ENCODE data around the gene FKBP8. TPM values are rescaled to one million over a fixed set of nuclear protein-coding genes. Genes with fewer than 3 reads are reported as not detected.
"Not testable (repeated sequence)": the region's sequence is repeated elsewhere in the genome, so short reads cannot be mapped to it uniquely, and the experiment has no call there.

The FKBP8 gene
- total RNA-seq, 2 donors from 2014 or later, result 153 to 236 TPM

- no peak overlapping the region for H3K27ac Mint-ChIP-seq
- DNase-seq (ENCODE audit: low spot score in 2 of 2), result no peak
- peaks cover 12 to 17% of the 10 kb centered on the region in 2 donors for H3K36me3 Mint-ChIP-seq
- no peak for ATAC-seq
- H3K9me3 Mint-ChIP-seq, result no peaks in the 10 kb centered on the region
These were observed 5.9 kb downstream of the FKBP8 start for GRCh38 chr19:18537431-18537830.

GRCh38 chr19:18536475-18536874 is 6.9 kb downstream of the FKBP8 start:
- H3K27ac Mint-ChIP-seq, result peak overlapping the region; percentile 58 to 77
- DNase-seq (ENCODE audit: low spot score in 2 of 2), result no peak
- no peaks in the 10 kb centered on the region for H3K9me3 Mint-ChIP-seq
- ATAC-seq, result no peak
- H3K36me3 Mint-ChIP-seq, result peaks cover 10 to 12% of the 10 kb centered on the region in 2 donors

GRCh38 chr19:18533058-18533457 is 10.3 kb downstream of the FKBP8 start:
- no peaks in the 10 kb centered on the region for H3K9me3 Mint-ChIP-seq
- H3K36me3 Mint-ChIP-seq, result peaks cover 0 to 6% of the 10 kb centered on the region in 2 donors
- H3K27ac Mint-ChIP-seq, result peak overlapping the region in 1 of 2 donors; percentile 36
- DNase-seq (ENCODE audit: low spot score in 2 of 2) (no peak), ATAC-seq (no peak)

GRCh38 chr19:18532168-18532890 is 11.0 kb downstream of the FKBP8 start:
- no peak for DNase-seq (ENCODE audit: low spot score in 2 of 2)
- peaks cover 0 to 6% of the 10 kb centered on the region in 2 donors for H3K36me3 Mint-ChIP-seq
- no peaks in the 10 kb centered on the region for H3K9me3 Mint-ChIP-seq
- ATAC-seq, result no peak
- peak overlapping the region; percentile 67 to 90 for H3K27ac Mint-ChIP-seq

GRCh38 chr19:18531485-18531884 is 11.9 kb downstream of the FKBP8 start:
- no peaks in the 10 kb centered on the region for H3K9me3 Mint-ChIP-seq
- H3K36me3 Mint-ChIP-seq, result peaks cover 0 to 3% of the 10 kb centered on the region in 2 donors
- DNase-seq (ENCODE audit: low spot score in 2 of 2) (no peak), ATAC-seq (no peak)
- H3K27ac Mint-ChIP-seq, result no peak overlapping the region

- H3K36me3 Mint-ChIP-seq, result no peaks in the 10 kb centered on the region
- DNase-seq (ENCODE audit: low spot score in 2 of 2), result no peak
- no peak for ATAC-seq
- no peak overlapping the region for H3K27ac Mint-ChIP-seq
- H3K9me3 Mint-ChIP-seq, result no peaks in the 10 kb centered on the region
These were observed 13.6 kb downstream of the FKBP8 start for GRCh38 chr19:18529782-18530181.

GRCh38 chr19:18526316-18526715 is 17.1 kb downstream of the FKBP8 start:
- Mint-ChIP-seq H3K9me3 (no peaks in the 10 kb centered on the region), H3K36me3 (no peaks in the 10 kb centered on the region), H3K27ac (no peak overlapping the region)
- no peak for ATAC-seq
- DNase-seq (ENCODE audit: low spot score in 2 of 2), result no peak

- H3K27ac Mint-ChIP-seq, result peak overlapping the region in 1 of 2 donors; percentile 90
- peaks cover 6 to 11% of the 10 kb centered on the region in 2 donors for H3K36me3 Mint-ChIP-seq
- no peaks in the 10 kb centered on the region for H3K9me3 Mint-ChIP-seq
- no peak for ATAC-seq
- DNase-seq (ENCODE audit: low spot score in 2 of 2), result no peak
These were observed 19.5 kb downstream of the FKBP8 start for GRCh38 chr19:18523841-18524240.

GRCh38 chr19:18522862-18523440 is 20.4 kb downstream of the FKBP8 start:
- not testable (repeated sequence) for ATAC-seq; DNase-seq (ENCODE audit: low spot score in 2 of 2); H3K9me3 Mint-ChIP-seq
- peaks cover 6 to 11% of the 10 kb centered on the region in 2 donors for H3K36me3 Mint-ChIP-seq
- H3K27ac Mint-ChIP-seq, result peak overlapping the region; percentile 90 to 97

GRCh38 chr19:18522124-18522861 is 21.1 kb downstream of the FKBP8 start:
- peak overlapping the region; percentile 90 to 97 for H3K27ac Mint-ChIP-seq
- peaks cover 6 to 11% of the 10 kb centered on the region in 2 donors for H3K36me3 Mint-ChIP-seq
- DNase-seq (ENCODE audit: low spot score in 2 of 2), result peak; percentile 100
- ATAC-seq, result peak; percentile 92
- H3K9me3 Mint-ChIP-seq, result no peaks in the 10 kb centered on the region

GRCh38 chr19:18521692-18522123 is 21.7 kb downstream of the FKBP8 start, which contains the start of gene ELL:
TSS of gene ELL (minus strand) at chr19:18522070. CDS start at chr19:18522055, 15 bp downstream.
- peaks cover 6 to 11% of the 10 kb centered on the region in 2 donors for H3K36me3 Mint-ChIP-seq
- H3K27ac Mint-ChIP-seq, result peak within 1 kb of the TSS; percentile 90 to 97
- ATAC-seq (peak in 1 of 2 donors; percentile 3), DNase-seq (ENCODE audit: low spot score in 2 of 2) (no peak)
- no peaks in the 10 kb centered on the region for H3K9me3 Mint-ChIP-seq

- peak; percentile 26 to 67 for DNase-seq (ENCODE audit: low spot score in 2 of 2)
- H3K9me3 Mint-ChIP-seq, result no peaks in the 10 kb centered on the region
- peaks cover 6 to 11% of the 10 kb centered on the region in 2 donors for H3K36me3 Mint-ChIP-seq
- no peak for ATAC-seq
- H3K27ac Mint-ChIP-seq, result peak overlapping the region; percentile 90 to 95
These were observed 22.3 kb downstream of the FKBP8 start for GRCh38 chr19:18520848-18521691.

- DNase-seq (ENCODE audit: low spot score in 2 of 2) (peak in 1 of 2 donors; percentile 65), ATAC-seq (no peak)
- H3K9me3 Mint-ChIP-seq, result no peaks in the 10 kb centered on the region
- H3K36me3 Mint-ChIP-seq, result peaks cover 6 to 11% of the 10 kb centered on the region in 2 donors
- H3K27ac Mint-ChIP-seq, result peak overlapping the region; percentile 90 to 95
These were observed 23.2 kb downstream of the FKBP8 start for GRCh38 chr19:18519962-18520847.

GRCh38 chr19:18518639-18519038 is 24.7 kb downstream of the FKBP8 start:
- no peak for DNase-seq (ENCODE audit: low spot score in 2 of 2)
- no peaks in the 10 kb centered on the region for H3K9me3 Mint-ChIP-seq
- no peak for ATAC-seq
- peaks cover 6 to 11% of the 10 kb centered on the region in 2 donors for H3K36me3 Mint-ChIP-seq
- H3K27ac Mint-ChIP-seq, result no peak overlapping the region

- H3K36me3 Mint-ChIP-seq, result peaks cover 6 to 11% of the 10 kb centered on the region in 2 donors
- H3K27ac Mint-ChIP-seq, result peak overlapping the region in 1 of 2 donors; percentile 50
- H3K9me3 Mint-ChIP-seq, result no peaks in the 10 kb centered on the region
- DNase-seq (ENCODE audit: low spot score in 2 of 2), result no peak
- no peak for ATAC-seq
These were observed 25.8 kb downstream of the FKBP8 start for GRCh38 chr19:18517606-18518005.
